MM.1S (cell line): ENCODE results near the gene PEX1.

Experiments
- DNase-seq: peaks from one replicate; pipeline ENCODE4 v3.0.0-alpha.2; 2015
- H2AFZ ChIP-seq: fragments of 300-600 bp; sonication (generic); 2 replicates; pipeline ENCODE4 v1.6.0; 2016; ENCODE audit warnings: antibody characterized with exemption, low read length
- H3F3A ChIP-seq: fragments of 300-600 bp; sonication (generic); 2 replicates; pipeline ENCODE4 v1.6.1; 2016; ENCODE audit warnings: mild to moderate bottlenecking, antibody characterized with exemption, low read length, moderate library complexity, mixed read lengths; ENCODE audit not compliant: insufficient read depth
- H3K27ac ChIP-seq: fragments of 300-600 bp; sonication (generic); 2 replicates; pipeline ENCODE4 v1.5.1; 2016; ENCODE audit warnings: mild to moderate bottlenecking, low read length
- H3K27me3 ChIP-seq: fragments of 300-600 bp; sonication (generic); replicated peaks from 2 replicates; pipeline ENCODE4 v1.6.0; 2016; ENCODE audit warnings: low read length; ENCODE audit not compliant: insufficient read depth
- H3K36me3 ChIP-seq: fragments of 300-600 bp; sonication (generic); replicated peaks from 2 replicates; pipeline ENCODE4 v1.6.1; 2016; ENCODE audit warnings: mild to moderate bottlenecking, low read length, mixed read lengths; ENCODE audit not compliant: insufficient read depth
- H3K4me1 ChIP-seq: fragments of 300-600 bp; sonication (generic); 2 replicates; pipeline ENCODE4 v1.6.1; 2016; ENCODE audit warnings: low read length, mixed read lengths
- H3K4me2 ChIP-seq: fragments of 300-600 bp; sonication (generic); 2 replicates; pipeline ENCODE4 v1.6.0; 2016; ENCODE audit warnings: low read depth, low read length
- H3K4me3 ChIP-seq: fragments of 300-600 bp; sonication (generic); 2 replicates; pipeline ENCODE4 v1.5.1; 2016; ENCODE audit warnings: low read length, mixed read lengths
- H3K79me2 ChIP-seq: fragments of 300-600 bp; sonication (generic); 2 replicates; pipeline ENCODE4 v1.6.1; 2016; ENCODE audit warnings: mixed run types, low read length, mixed read lengths
- H3K9ac ChIP-seq: fragments of 300-600 bp; sonication (generic); 2 replicates; pipeline ENCODE4 v1.6.1; 2016; ENCODE audit warnings: low read length, mixed read lengths
- H3K9me2 ChIP-seq: fragments of 300-600 bp; sonication (generic); replicated peaks from 2 replicates; pipeline ENCODE4 v1.6.1; 2016; ENCODE audit warnings: mild to moderate bottlenecking, low read length, mixed read lengths; ENCODE audit not compliant: insufficient read depth
- H3K9me3 ChIP-seq: fragments of 300-600 bp; sonication (generic); replicated peaks from 2 replicates; pipeline ENCODE4 v1.6.1; 2016; ENCODE audit warnings: mild to moderate bottlenecking, low read length, mixed read lengths; ENCODE audit not compliant: insufficient read depth
- H4K20me1 ChIP-seq: fragments of 300-600 bp; sonication (generic); 2 replicates; pipeline ENCODE4 v1.6.1; 2016; ENCODE audit warnings: mild to moderate bottlenecking, low read length, moderate library complexity, mixed read lengths; ENCODE audit not compliant: insufficient read depth
- EZH2 ChIP-seq: fragments of 300-600 bp; sonication (generic); optimal IDR thresholded peaks from 2 replicates; pipeline ENCODE3; 2017; ENCODE audit warnings: low read depth, mild to moderate bottlenecking, antibody characterized with exemption, low read length, mixed read lengths
- EZH2phosphoT487 ChIP-seq: fragments of 300-600 bp; sonication (generic); IDR thresholded peaks from 2 replicates; pipeline ENCODE4 v1.6.1; 2018; ENCODE audit warnings: antibody characterized with exemption, low read length
- TF ChIP-seq, protein P1 (sequence below): fragments of 300-600 bp; sonication (generic); IDR thresholded peaks from 2 replicates; pipeline ENCODE4 v1.5.1; 2016; ENCODE audit warnings: antibody characterized with exemption, low read length, mixed read lengths

Gene PEX1

DNA sequence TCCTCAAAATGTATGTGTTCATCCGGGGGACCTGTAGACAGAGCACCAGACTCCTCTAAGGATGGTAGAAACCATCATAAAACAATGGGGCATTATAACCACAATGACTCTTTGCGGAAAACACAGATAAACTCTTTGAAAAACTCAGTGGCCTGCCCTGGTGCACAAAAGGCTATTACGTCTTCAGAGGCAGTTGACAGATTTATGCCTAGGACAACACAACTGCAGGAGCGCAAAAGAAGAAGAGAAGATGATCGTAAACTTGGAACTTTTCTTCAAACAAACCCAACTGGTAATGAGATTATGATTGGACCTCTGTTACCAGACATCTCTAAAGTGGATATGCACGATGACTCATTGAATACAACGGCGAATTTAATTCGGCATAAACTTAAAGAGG, 6.3 kb upstream of the PEX1 start:
- no peaks in the 10 kb centered on the region for H3K9me2 ChIP-seq
- TF ChIP-seq, protein P1, sequence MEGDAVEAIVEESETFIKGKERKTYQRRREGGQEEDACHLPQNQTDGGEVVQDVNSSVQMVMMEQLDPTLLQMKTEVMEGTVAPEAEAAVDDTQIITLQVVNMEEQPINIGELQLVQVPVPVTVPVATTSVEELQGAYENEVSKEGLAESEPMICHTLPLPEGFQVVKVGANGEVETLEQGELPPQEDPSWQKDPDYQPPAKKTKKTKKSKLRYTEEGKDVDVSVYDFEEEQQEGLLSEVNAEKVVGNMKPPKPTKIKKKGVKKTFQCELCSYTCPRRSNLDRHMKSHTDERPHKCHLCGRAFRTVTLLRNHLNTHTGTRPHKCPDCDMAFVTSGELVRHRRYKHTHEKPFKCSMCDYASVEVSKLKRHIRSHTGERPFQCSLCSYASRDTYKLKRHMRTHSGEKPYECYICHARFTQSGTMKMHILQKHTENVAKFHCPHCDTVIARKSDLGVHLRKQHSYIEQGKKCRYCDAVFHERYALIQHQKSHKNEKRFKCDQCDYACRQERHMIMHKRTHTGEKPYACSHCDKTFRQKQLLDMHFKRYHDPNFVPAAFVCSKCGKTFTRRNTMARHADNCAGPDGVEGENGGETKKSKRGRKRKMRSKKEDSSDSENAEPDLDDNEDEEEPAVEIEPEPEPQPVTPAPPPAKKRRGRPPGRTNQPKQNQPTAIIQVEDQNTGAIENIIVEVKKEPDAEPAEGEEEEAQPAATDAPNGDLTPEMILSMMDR, result no peak
- TF ChIP-seq EZH2 (no peak), EZH2phosphoT487 (no peak)
- no peak overlapping the region for H3K4me2 ChIP-seq
- H3K4me3 ChIP-seq, result no peak overlapping the region
- peaks cover 14% of the 10 kb centered on the region; the same call in 1 of the 2 replicates for H3K36me3 ChIP-seq
- H3K9me3 ChIP-seq, result no peaks in the 10 kb centered on the region
- H2AFZ ChIP-seq, result no peak overlapping the region
- DNase-seq, result no peak
- no peaks in the 10 kb centered on the region for H3K27me3 ChIP-seq
- peaks cover 8% of the 10 kb centered on the region for H3K79me2 ChIP-seq
- no peaks in the 10 kb centered on the region for H4K20me1 ChIP-seq
- H3K27ac ChIP-seq, result no peak overlapping the region
- H3K9ac ChIP-seq, result no peak overlapping the region
- H3F3A ChIP-seq, result no peaks in the 10 kb centered on the region
- H3K4me1 ChIP-seq, result no peaks in the 10 kb centered on the region; the same call in 1 of the 2 replicates

DNA sequence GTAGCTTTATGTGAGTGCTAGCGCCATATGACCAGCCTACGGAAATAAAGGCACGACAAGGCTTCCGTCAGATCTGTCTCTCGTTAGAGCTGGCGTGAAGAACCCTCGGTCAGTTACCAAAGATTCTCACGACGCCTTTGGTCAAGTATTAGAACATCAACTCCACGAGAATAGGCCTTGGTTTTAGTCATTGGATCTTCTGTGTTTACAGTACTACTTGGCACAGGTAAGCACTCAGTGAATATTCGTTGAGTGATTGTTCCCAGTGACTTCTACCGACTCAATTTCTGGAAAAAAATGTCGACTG, 591 bp upstream of the PEX1 start:
- Histone ChIP-seq H3K27me3 (no peaks in the 10 kb centered on the region), H3F3A (peaks cover 14% of the 10 kb centered on the region), H3K4me2 (peak overlapping the region; percentile 61), H3K4me1 (peaks cover 5% of the 10 kb centered on the region), H3K9me2 (no peaks in the 10 kb centered on the region), H3K27ac (peak overlapping the region; percentile 50; the same call in 1 of the 2 replicates), H4K20me1 (no peaks in the 10 kb centered on the region), H3K79me2 (peaks cover 52% of the 10 kb centered on the region), H3K9ac (peak overlapping the region; percentile 65), H2AFZ (peak overlapping the region; percentile 69), H3K4me3 (peak overlapping the region; percentile 69), H3K9me3 (no peaks in the 10 kb centered on the region), H3K36me3 (peaks cover 10% of the 10 kb centered on the region; the same call in 1 of the 2 replicates)
- no peak for DNase-seq
- TF ChIP-seq EZH2 (no peak), EZH2phosphoT487 (no peak)
- TF ChIP-seq, protein P1, result no peak

DNA sequence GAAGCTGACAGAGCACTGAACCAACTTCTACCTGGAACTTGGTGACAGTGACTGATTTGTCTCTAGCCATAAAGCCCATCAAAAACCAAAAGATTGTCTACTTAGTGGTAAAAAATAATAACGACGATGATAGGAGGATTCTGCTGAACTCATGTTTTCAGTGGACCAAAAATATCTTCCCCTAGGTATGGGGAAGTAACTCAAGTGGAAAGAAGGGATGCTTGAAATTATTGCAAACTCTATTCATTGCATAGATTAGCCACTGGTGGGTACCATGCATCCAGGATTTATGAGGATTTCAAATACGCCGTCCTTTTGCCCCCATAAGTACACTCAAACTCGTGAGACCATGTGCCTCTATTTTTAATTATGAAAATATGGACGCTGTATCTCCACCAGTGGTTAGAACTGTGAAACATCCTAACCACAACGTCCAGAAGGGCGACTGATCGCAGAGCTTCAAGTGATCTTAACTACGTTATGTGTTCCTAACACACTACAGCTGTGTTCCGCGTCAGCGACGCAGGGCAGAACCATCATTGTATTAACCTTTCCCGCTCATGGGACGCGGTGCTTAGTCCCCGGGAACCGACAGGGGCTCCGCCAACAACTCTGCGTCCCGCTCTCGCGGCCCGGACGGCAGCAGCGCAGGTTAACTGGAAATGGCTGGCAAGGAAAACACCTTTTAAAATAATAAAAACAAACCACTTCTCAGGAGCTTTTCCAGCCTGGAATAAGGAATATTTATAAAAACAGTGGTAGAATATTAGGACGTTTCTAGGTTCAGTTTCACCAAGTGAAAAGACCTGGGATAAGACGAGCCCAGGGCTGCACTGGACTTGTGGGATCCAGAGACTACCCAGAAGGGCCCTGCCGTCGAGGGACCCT, 776 bp downstream of the PEX1 start:
- no peaks in the 10 kb centered on the region for H3K27me3 ChIP-seq
- H3K9me2 ChIP-seq, result no peaks in the 10 kb centered on the region
- H2AFZ ChIP-seq, result peak overlapping the region; percentile 95
- peak overlapping the region; percentile 98 for H3K4me3 ChIP-seq
- H4K20me1 ChIP-seq, result no peaks in the 10 kb centered on the region
- TF ChIP-seq EZH2phosphoT487, result no peak
- no peak for TF ChIP-seq EZH2
- TF ChIP-seq, protein P1, result no peak
- peak overlapping the region; percentile 92 for H3K27ac ChIP-seq
- DNase-seq, result peak; percentile 79
- no peaks in the 10 kb centered on the region for H3K9me3 ChIP-seq
- peak overlapping the region; percentile 94 for H3K9ac ChIP-seq
- peaks cover 52% of the 10 kb centered on the region for H3K79me2 ChIP-seq
- peaks cover 5% of the 10 kb centered on the region for H3K4me1 ChIP-seq
- peaks cover 14% of the 10 kb centered on the region for H3F3A ChIP-seq
- 0 out of 2 replicates have a peak, but pooled peaks cover 6% of the 10 kb centered on the region for H3K36me3 ChIP-seq
- H3K4me2 ChIP-seq, result peak overlapping the region; percentile 75
